K562 (cell line): Measurements from ENCODE around the gene ETS2. TPM values are rescaled to one million over a fixed set of nuclear protein-coding genes. Genes with fewer than 3 reads are reported as not detected.

ENCODE experiments used
- ATAC-seq: fragments of 200-7000 bp; cut with Tn5 transposase; 3 replicates; pipeline ENCODE4 v1.9.1; 2020; ENCODE audit warnings: moderate library complexity
- BruUV-seq: library from RNA; stranded (reverse); fragments of 400-500 nt; replicated peaks from 2 replicates; lab custom pipeline; 2021; lab: Mats Ljungman, UMichigan
- CTCF ChIA-PET: fragments of 300-600 bp; formaldehyde crosslinking; extraction: SDS; loops from one replicate; lab custom pipeline; 2021; ENCODE audit warnings: low intra/inter-chr PET ratio; lab: Yijun Ruan, JAX
- POLR2A ChIA-PET: fragments of 300-600, 350-650 bp; sonication (Branson Sonifier 250); formaldehyde crosslinking; extraction: SDS; loops from one replicate; lab custom pipeline; 2021; ENCODE audit warnings: antibody characterized with exemption, inconsistent platforms; lab: Yijun Ruan, JAX
- DNase-seq, 4 experiments: peaks; one replicate each; pipeline versions ENCODE4 v3.0.0 to v3.0.0-alpha.2; 2011 to 2018; ENCODE audit warnings: low spot score in 3 of 4, mixed read lengths in 3 of 4; ENCODE audit errors: extremely low read depth in 1 of 4
- FAIRE-seq: peaks from 2 replicates; lab custom pipeline; 2011; peaks lifted over from hg19 to GRCh38; lab: Jason Lieb, UNC
- H2AFZ ChIP-seq: 2 replicates; pipeline ENCODE4 v1.6.0; 2011; ENCODE audit warnings: low read depth, low read length, control low read depth, inconsistent platforms
- H3K27ac ChIP-seq: fragments of 200-600 bp; 3 replicates; pipeline ENCODE4 v1.8.0; 2011; ENCODE audit warnings: low read depth, mild to moderate bottlenecking, control low read depth, inconsistent platforms, low read length, moderate library complexity, mixed read lengths; ENCODE audit errors: extremely low read depth
- H3K27me3 ChIP-seq, 2 experiments: fragments of 300-600 bp in 1 of 2; 2 replicates in 1 of 2; 3 replicates in 1 of 2; pipeline versions ENCODE4 v1.6.0 to v1.8.0; 2011; ENCODE audit warnings: inconsistent platforms in 2 of 2, low read length in 2 of 2, mild to moderate bottlenecking in 1 of 2, mixed read lengths in 1 of 2, moderate library complexity in 1 of 2; ENCODE audit not compliant: control insufficient read depth in 2 of 2, insufficient read depth in 2 of 2
- H3K36me3 ChIP-seq: fragments of 300-600 bp; 3 replicates; pipeline ENCODE4 v1.8.0; 2011; ENCODE audit warnings: mild to moderate bottlenecking, low read length, inconsistent platforms; ENCODE audit not compliant: control insufficient read depth, insufficient read depth
- H3K4me1 ChIP-seq, 2 experiments: fragments of 200-600 bp in 1 of 2; replicated peaks in 1 of 2; 2 replicates in 1 of 2; 3 replicates in 1 of 2; pipeline versions ENCODE4 v1.5.1 to v1.8.0; 2011; ENCODE audit warnings: inconsistent platforms in 2 of 2, low read length in 2 of 2, mild to moderate bottlenecking in 1 of 2, mixed read lengths in 1 of 2, moderate library complexity in 1 of 2; ENCODE audit not compliant: control insufficient read depth in 2 of 2, insufficient read depth in 2 of 2
- H3K4me2 ChIP-seq: 2 replicates; pipeline ENCODE4 v1.6.1; 2011; ENCODE audit warnings: low read length, control low read depth, inconsistent platforms, mixed read lengths; ENCODE audit not compliant: insufficient read depth
- H3K4me3 ChIP-seq: fragments of 200-600 bp; sonication (generic), shearing (Covaris generic); 2 replicates; pipeline ENCODE4 v1.5.1; 2016; ENCODE audit warnings: control low read depth, inconsistent platforms
- H3K79me2 ChIP-seq: fragments of 200-600 bp; 3 replicates; pipeline ENCODE4 v1.8.0; 2011; ENCODE audit warnings: low read length, inconsistent platforms; ENCODE audit not compliant: control insufficient read depth, insufficient read depth
- H3K9ac ChIP-seq, 2 experiments: 2 replicates each; pipeline versions ENCODE4 v1.6.0 to v1.6.1; 2011; ENCODE audit warnings: low read depth in 2 of 2, low read length in 2 of 2, control low read depth in 1 of 2, inconsistent platforms in 1 of 2, mild to moderate bottlenecking in 1 of 2, mixed read lengths in 1 of 2; ENCODE audit not compliant: insufficient read depth in 1 of 2
- H3K9me1 ChIP-seq: one replicate; pipeline ENCODE4 v1.6.0; 2011; ENCODE audit warnings: inconsistent platforms, mild to moderate bottlenecking, low read length, moderate library complexity; ENCODE audit not compliant: control insufficient read depth, insufficient read depth
- H3K9me3 ChIP-seq: replicated peaks from 2 replicates; pipeline ENCODE4 v1.5.1; 2011; ENCODE audit warnings: low read depth, low read length, inconsistent platforms; ENCODE audit not compliant: control insufficient read depth, insufficient read depth
- H4K20me1 ChIP-seq: replicated peaks from 2 replicates; pipeline ENCODE4 v1.6.1; 2011; ENCODE audit warnings: low read length, inconsistent platforms, mixed read lengths; ENCODE audit not compliant: control insufficient read depth, insufficient read depth
- ATF7 ChIP-seq: fragments of 450-650 bp; IDR thresholded peaks from 2 replicates; pipeline ENCODE4 v1.7.1; 2014; ENCODE audit warnings: mild to moderate bottlenecking, moderate library complexity
- CHAMP1 ChIP-seq: fragments of 450-650 bp; IDR thresholded peaks from 2 replicates; pipeline ENCODE4 v1.6.1; 2016; ENCODE audit warnings: mild to moderate bottlenecking
- DMBX1 ChIP-seq: fragments of 250-450 bp; sonication (Bioruptor Pico); IDR thresholded peaks from 2 replicates; pipeline ENCODE4 v1.8.0; 2022; ENCODE audit warnings: inconsistent platforms, mild to moderate bottlenecking, moderate library complexity, borderline replicate concordance
- FOXP1 ChIP-seq: sonication (generic); formaldehyde crosslinking; IDR thresholded peaks from 2 replicates; pipeline ENCODE4 v1.8.0; 2022; ENCODE audit warnings: mild to moderate bottlenecking, missing genetic modification reagents
- HMG20A ChIP-seq: fragments of 450-650 bp; formaldehyde crosslinking; conservative IDR thresholded peaks from 2 replicates; pipeline ENCODE4 v1.4.0; 2020; ENCODE audit warnings: mild to moderate bottlenecking, mixed read lengths
- HNRNPUL1 ChIP-seq: fragments of 200-400 bp; formaldehyde crosslinking; IDR thresholded peaks from 2 replicates; pipeline ENCODE4 v1.6.1; 2017; ENCODE audit warnings: low read length
- NEUROD1 ChIP-seq: fragments of 150-350 bp; IDR thresholded peaks from 2 replicates; pipeline ENCODE4 v1.6.1; 2014; ENCODE audit warnings: borderline replicate concordance, low read length, low read depth; ENCODE audit not compliant: partially characterized antibody
- PHTF2 ChIP-seq: fragments of 250-450 bp; sonication (Bioruptor Pico); IDR thresholded peaks from 2 replicates; pipeline ENCODE4 v1.5.0; 2021; ENCODE audit warnings: mild to moderate bottlenecking
- PPARD ChIP-seq: fragments of 250-450 bp; sonication (Bioruptor Pico); IDR thresholded peaks from 2 replicates; pipeline ENCODE4 v1.8.0; 2022; ENCODE audit warnings: inconsistent platforms, mild to moderate bottlenecking, moderate library complexity
- SMARCE1 ChIP-seq: fragments of 450-650 bp; IDR thresholded peaks from 2 replicates; pipeline ENCODE4 v1.7.1; 2016; ENCODE audit warnings: mild to moderate bottlenecking
- TFAP4 ChIP-seq: sonication (generic); formaldehyde crosslinking; IDR thresholded peaks from 2 replicates; pipeline ENCODE4 v1.8.0; 2022; ENCODE audit warnings: missing genetic modification reagents, mild to moderate bottlenecking, moderate library complexity, borderline replicate concordance
- ZBTB12 ChIP-seq: fragments of 250-450 bp; sonication (Bioruptor Pico); IDR thresholded peaks from 2 replicates; pipeline ENCODE4 v1.4.0; 2020
- ZEB2 ChIP-seq: fragments of 450-650 bp; IDR thresholded peaks from 2 replicates; pipeline ENCODE4 v1.6.1; 2016
- ZNF766 ChIP-seq: fragments of 200-800 bp; sonication (Bioruptor generic); conservative IDR thresholded peaks from 2 replicates; pipeline ENCODE4 v1.6.1; 2016; ENCODE audit warnings: missing genetic modification characterization, missing compliant biosample characterization
- in situ Hi-C: fragments of 300-500 bp; cut with MboI; formaldehyde crosslinking; loops from 4 replicates; pipeline ENCODE4 v1.15.0; 2018; ENCODE audit warnings: inconsistent platforms, mixed read lengths
- intact Hi-C: fragments of 100-400 bp; cut with micrococcal nuclease; formaldehyde crosslinking; loops from 2 replicates; pipeline ENCODE4 v1.14.2; 2022
- polyA plus RNA-seq, 8 experiments: library from polyadenylated mRNA; depleted of rRNA in 4 of 8; stranded (reverse) in 5 of 8; unstranded in 3 of 8; fragments of >200 nt; fragmentation: Nextera tagmentation in 2 of 8; fragmentation: Illumina TruSeq in 1 of 8; extraction: Ambion mirVana in 2 of 8; extraction: Trizol in 1 of 8; gene quantifications; 2 replicates each; pipeline versions ENCODE4 v1.2.1 to v1.2.3, GENCODE V29; 2011 to 2014; ENCODE audit warnings: inconsistent platforms in 1 of 8, missing spikeins in 1 of 8
- total RNA-seq, 7 experiments: library from RNA; depleted of rRNA in 6 of 7; stranded (reverse); fragments of >200 nt in 6 of 7; fragmentation: Illumina TruSeq in 2 of 7; extraction: Trizol in 2 of 7; gene quantifications; 2 replicates each; pipeline versions ENCODE4 v1.2.1 to v1.2.3, GENCODE V29; 2011 to 2021; ENCODE audit warnings: low replicate concordance in 1 of 7

Gene ETS2
- total and polyA plus RNA-seq, 9 of the 15 experiments (the other 6 are each of a cell fraction or from before 2014, with no cell fraction given), result 1.7 to 24.4 (median 12.2) TPM

GRCh38 chr21:38772646-38773045 is 33.1 kb upstream of the ETS2 start:
- H3K9ac ChIP-seq, result no peak overlapping the region
- no peak overlapping the region for H3K27ac ChIP-seq

More at GRCh38 chr21:38772646-38773045, 33.1 kb upstream of the ETS2 start:
- H3K79me2 ChIP-seq, result no peaks in the 10 kb centered on the region
- in situ Hi-C loops (no loop called here), intact Hi-C loops (no loop called here)
- no peaks in the 10 kb centered on the region for H4K20me1 ChIP-seq
- ATAC-seq (no peak), DNase-seq (no peak), FAIRE-seq (no peak)
- ChIA-PET POLR2A (no interaction called here), CTCF (no interaction called here)
- peaks cover 45% of the 10 kb centered on the region in 2 experiments for H3K27me3 ChIP-seq
- TF ChIP-seq ATF7 (no peak), TFAP4 (no peak), CHAMP1 (no peak), PPARD (CRISPR knock-in tag) (no peak), NEUROD1 (no peak), ZEB2 (no peak), ZNF766 (CRISPR knock-in tag) (no peak), PHTF2 (no peak), FOXP1 (CRISPR knock-in tag) (no peak), HMG20A (CRISPR knock-in tag) (no peak), SMARCE1 (no peak), HNRNPUL1 (no peak), ZBTB12 (CRISPR knock-in tag) (no peak), DMBX1 (no peak)
- no TSS peak for BruUV-seq
- no peaks in the 10 kb centered on the region for H3K36me3 ChIP-seq
- no peak overlapping the region for H2AFZ ChIP-seq
- no peaks in the 10 kb centered on the region for H3K9me1 ChIP-seq
- H3K9me3 ChIP-seq, result no peaks in the 10 kb centered on the region
- H3K4me3 ChIP-seq, result no peak overlapping the region
- H3K4me1 ChIP-seq, result no peaks in the 10 kb centered on the region
- H3K4me2 ChIP-seq, result no peak overlapping the region
